ENCODE data around the gene PLXNB3. TPM values are rescaled to one million over a fixed set of nuclear protein-coding genes. Genes with fewer than 3 reads are reported as not detected.

PLXNB3 gene
- total and polyA plus RNA-seq, 4 donors = 0.11 to 0.69 (median 0.46) TPM

DNA sequence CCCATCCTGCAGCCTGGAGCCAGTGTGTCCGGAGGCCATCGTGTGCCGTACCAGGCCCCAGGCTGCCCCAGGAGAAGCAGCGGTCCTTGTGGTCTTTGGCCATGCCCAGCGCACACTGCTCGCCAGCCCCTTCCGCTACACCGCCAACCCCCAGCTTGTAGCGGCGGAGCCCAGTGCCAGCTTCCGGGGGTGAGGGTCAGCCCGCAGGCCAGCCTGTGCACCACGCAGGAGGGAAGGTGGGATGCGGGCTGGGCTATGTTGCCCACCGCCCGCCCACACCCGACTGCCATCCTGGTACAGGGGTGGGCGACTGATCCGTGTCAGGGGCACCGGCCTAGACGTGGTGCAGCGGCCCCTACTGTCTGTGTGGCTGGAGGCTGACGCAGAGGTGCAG, 9.2 kb downstream of the PLXNB3 start:
- H3K27me3 ChIP-seq (ENCODE audit: control insufficient read depth in 4 of 4, insufficient read depth in 4 of 4, low read length in 3 of 4) = no peaks in the 10 kb centered on the region
- H3K27ac ChIP-seq (ENCODE audit: low read depth in 1 of 2, low read length in 2 of 2) = no peak overlapping the region
- no peak overlapping the region for H3K4me3 ChIP-seq (ENCODE audit: low read depth in 1 of 3, low read length in 3 of 3)
- TF ChIP-seq HNF4G (IDR thresholded peaks at IDR 0.05) (no peak), JUND (IDR thresholded peaks at IDR 0.05) (no peak), FOXA2 (IDR thresholded peaks at IDR 0.05) (no peak), SP1 (IDR thresholded peaks at IDR 0.05) (no peak), YY1 (IDR thresholded peaks at IDR 0.05) (no peak), RAD21 (IDR thresholded peaks at IDR 0.05) (no peak), HNF4A (conservative IDR thresholded peaks at IDR 0.05) (no peak), GABPA (IDR thresholded peaks at IDR 0.05 in 1 of 2, conservative IDR thresholded peaks at IDR 0.05 in 1 of 2) (no peak), RXRA (IDR thresholded peaks at IDR 0.05) (no peak)
- TF ChIP-seq, protein P1, sequence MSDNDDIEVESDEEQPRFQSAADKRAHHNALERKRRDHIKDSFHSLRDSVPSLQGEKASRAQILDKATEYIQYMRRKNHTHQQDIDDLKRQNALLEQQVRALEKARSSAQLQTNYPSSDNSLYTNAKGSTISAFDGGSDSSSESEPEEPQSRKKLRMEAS (IDR thresholded peaks at IDR 0.05) = no peak
- TF ChIP-seq, protein P2, sequence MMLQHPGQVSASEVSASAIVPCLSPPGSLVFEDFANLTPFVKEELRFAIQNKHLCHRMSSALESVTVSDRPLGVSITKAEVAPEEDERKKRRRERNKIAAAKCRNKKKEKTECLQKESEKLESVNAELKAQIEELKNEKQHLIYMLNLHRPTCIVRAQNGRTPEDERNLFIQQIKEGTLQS (IDR thresholded peaks at IDR 0.05) = no peak
- TF ChIP-seq, protein P3, sequence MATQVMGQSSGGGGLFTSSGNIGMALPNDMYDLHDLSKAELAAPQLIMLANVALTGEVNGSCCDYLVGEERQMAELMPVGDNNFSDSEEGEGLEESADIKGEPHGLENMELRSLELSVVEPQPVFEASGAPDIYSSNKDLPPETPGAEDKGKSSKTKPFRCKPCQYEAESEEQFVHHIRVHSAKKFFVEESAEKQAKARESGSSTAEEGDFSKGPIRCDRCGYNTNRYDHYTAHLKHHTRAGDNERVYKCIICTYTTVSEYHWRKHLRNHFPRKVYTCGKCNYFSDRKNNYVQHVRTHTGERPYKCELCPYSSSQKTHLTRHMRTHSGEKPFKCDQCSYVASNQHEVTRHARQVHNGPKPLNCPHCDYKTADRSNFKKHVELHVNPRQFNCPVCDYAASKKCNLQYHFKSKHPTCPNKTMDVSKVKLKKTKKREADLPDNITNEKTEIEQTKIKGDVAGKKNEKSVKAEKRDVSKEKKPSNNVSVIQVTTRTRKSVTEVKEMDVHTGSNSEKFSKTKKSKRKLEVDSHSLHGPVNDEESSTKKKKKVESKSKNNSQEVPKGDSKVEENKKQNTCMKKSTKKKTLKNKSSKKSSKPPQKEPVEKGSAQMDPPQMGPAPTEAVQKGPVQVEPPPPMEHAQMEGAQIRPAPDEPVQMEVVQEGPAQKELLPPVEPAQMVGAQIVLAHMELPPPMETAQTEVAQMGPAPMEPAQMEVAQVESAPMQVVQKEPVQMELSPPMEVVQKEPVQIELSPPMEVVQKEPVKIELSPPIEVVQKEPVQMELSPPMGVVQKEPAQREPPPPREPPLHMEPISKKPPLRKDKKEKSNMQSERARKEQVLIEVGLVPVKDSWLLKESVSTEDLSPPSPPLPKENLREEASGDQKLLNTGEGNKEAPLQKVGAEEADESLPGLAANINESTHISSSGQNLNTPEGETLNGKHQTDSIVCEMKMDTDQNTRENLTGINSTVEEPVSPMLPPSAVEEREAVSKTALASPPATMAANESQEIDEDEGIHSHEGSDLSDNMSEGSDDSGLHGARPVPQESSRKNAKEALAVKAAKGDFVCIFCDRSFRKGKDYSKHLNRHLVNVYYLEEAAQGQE (IDR thresholded peaks at IDR 0.05) = no peak
- TF ChIP-seq, protein P4, sequence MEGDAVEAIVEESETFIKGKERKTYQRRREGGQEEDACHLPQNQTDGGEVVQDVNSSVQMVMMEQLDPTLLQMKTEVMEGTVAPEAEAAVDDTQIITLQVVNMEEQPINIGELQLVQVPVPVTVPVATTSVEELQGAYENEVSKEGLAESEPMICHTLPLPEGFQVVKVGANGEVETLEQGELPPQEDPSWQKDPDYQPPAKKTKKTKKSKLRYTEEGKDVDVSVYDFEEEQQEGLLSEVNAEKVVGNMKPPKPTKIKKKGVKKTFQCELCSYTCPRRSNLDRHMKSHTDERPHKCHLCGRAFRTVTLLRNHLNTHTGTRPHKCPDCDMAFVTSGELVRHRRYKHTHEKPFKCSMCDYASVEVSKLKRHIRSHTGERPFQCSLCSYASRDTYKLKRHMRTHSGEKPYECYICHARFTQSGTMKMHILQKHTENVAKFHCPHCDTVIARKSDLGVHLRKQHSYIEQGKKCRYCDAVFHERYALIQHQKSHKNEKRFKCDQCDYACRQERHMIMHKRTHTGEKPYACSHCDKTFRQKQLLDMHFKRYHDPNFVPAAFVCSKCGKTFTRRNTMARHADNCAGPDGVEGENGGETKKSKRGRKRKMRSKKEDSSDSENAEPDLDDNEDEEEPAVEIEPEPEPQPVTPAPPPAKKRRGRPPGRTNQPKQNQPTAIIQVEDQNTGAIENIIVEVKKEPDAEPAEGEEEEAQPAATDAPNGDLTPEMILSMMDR (IDR thresholded peaks at IDR 0.05; ENCODE audit: low read depth, low read length, missing input control) = no peak
- DNase-seq (ENCODE audit: low spot score) = no peak
- H3K9ac ChIP-seq (ENCODE audit: low read depth in 1 of 2, low read length in 2 of 2) = no peak overlapping the region
- no peaks in the 10 kb centered on the region for H3K36me3 ChIP-seq (ENCODE audit: control insufficient read depth in 4 of 4, insufficient read depth in 3 of 4, low read depth in 1 of 4, low read length in 3 of 4)
- H3K4me1 ChIP-seq (ENCODE audit: control insufficient read depth in 4 of 4, insufficient read depth in 4 of 4, low read length in 3 of 4) = no peaks in the 10 kb centered on the region
- no peaks in the 10 kb centered on the region for H3K9me3 ChIP-seq (ENCODE audit: control insufficient read depth in 4 of 4, low read length in 3 of 4)
- 96% methylated on average over 23 of the region's 23 CpGs for WGBS

DNA sequence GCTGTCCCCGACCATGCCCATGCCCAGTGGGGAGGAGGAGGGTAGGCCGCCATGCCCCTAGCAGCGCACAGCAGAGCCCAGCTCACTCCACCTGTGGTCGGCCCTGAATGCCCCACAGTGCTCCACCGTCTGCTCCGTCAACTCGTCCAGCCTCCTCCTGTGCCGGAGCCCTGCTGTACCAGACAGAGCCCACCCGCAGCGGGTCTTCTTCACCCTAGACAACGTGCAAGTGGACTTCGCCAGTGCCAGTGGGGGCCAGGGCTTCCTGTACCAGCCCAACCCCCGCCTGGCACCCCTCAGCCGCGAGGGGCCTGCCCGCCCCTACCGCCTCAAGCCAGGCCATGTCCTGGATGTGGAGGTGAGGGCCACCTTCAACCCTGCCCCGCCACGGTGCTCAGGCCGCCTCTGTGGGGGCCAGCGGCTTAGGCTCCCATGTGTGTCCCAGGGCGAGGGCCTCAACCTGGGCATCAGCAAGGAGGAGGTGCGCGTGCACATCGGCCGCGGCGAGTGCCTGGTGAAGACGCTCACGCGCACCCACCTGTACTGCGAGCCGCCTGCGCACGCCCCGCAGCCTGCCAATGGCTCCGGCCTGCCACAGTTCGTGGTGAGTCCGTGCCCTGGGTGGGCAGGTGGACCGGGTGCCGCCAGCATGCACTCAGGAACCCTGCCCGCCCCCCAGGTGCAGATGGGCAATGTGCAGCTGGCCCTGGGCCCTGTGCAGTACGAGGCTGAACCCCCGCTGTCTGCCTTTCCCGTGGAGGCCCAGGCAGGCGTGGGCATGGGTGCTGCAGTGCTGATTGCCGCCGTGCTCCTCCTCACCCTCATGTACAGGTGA, 9.9 kb downstream of the PLXNB3 start:
- no peak for TF ChIP-seq YY1 (IDR thresholded peaks at IDR 0.05)
- TF ChIP-seq, protein P5, sequence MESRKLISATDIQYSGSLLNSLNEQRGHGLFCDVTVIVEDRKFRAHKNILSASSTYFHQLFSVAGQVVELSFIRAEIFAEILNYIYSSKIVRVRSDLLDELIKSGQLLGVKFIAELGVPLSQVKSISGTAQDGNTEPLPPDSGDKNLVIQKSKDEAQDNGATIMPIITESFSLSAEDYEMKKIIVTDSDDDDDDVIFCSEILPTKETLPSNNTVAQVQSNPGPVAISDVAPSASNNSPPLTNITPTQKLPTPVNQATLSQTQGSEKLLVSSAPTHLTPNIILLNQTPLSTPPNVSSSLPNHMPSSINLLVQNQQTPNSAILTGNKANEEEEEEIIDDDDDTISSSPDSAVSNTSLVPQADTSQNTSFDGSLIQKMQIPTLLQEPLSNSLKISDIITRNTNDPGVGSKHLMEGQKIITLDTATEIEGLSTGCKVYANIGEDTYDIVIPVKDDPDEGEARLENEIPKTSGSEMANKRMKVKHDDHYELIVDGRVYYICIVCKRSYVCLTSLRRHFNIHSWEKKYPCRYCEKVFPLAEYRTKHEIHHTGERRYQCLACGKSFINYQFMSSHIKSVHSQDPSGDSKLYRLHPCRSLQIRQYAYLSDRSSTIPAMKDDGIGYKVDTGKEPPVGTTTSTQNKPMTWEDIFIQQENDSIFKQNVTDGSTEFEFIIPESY (IDR thresholded peaks at IDR 0.05) = no peak
- TF ChIP-seq RAD21 (IDR thresholded peaks at IDR 0.05) = no peak
- TF ChIP-seq, protein P1 (IDR thresholded peaks at IDR 0.05) = no peak
- no peak for TF ChIP-seq EGR1 (IDR thresholded peaks at IDR 0.05; ENCODE audit: low read depth in 2 of 2)
- TF ChIP-seq NR2F2 (IDR thresholded peaks at IDR 0.05) = no peak
- no peak for TF ChIP-seq HNF4G (IDR thresholded peaks at IDR 0.05)
- TF ChIP-seq, protein P4 (IDR thresholded peaks at IDR 0.05; ENCODE audit: low read depth, low read length, missing input control) = no peak
- no peak for TF ChIP-seq RXRA (IDR thresholded peaks at IDR 0.05)
- DNase-seq (ENCODE audit: low spot score) = no peak
- WGBS = 96% methylated on average over 48 of the region's 48 CpGs
- Histone ChIP-seq H3K9ac (ENCODE audit: low read depth in 1 of 2, low read length in 2 of 2) (no peak overlapping the region), H3K4me1 (ENCODE audit: control insufficient read depth in 4 of 4, insufficient read depth in 4 of 4, low read length in 3 of 4) (no peaks in the 10 kb centered on the region), H3K27me3 (ENCODE audit: control insufficient read depth in 4 of 4, insufficient read depth in 4 of 4, low read length in 3 of 4) (no peaks in the 10 kb centered on the region), H3K36me3 (ENCODE audit: control insufficient read depth in 4 of 4, insufficient read depth in 3 of 4, low read depth in 1 of 4, low read length in 3 of 4) (no peaks in the 10 kb centered on the region), H3K4me3 (ENCODE audit: low read depth in 1 of 3, low read length in 3 of 3) (no peak overlapping the region), H3K27ac (ENCODE audit: low read depth in 1 of 2, low read length in 2 of 2) (no peak overlapping the region), H3K9me3 (ENCODE audit: control insufficient read depth in 4 of 4, low read length in 3 of 4) (no peaks in the 10 kb centered on the region)
